A172 (cell line): Measurements from ENCODE around the gene MYO3A. TPM values are rescaled to one million over a fixed set of nuclear protein-coding genes. Genes with fewer than 3 reads are reported as not detected.
"Not testable (repeated sequence)": the region's sequence is repeated elsewhere in the genome, so short reads cannot be mapped to it uniquely, and the experiment has no call there.

Source experiments
- DNase-seq: peaks from one replicate; pipeline ENCODE4 v3.0.0-alpha.2; 2015; ENCODE audit warnings: low spot score
- total RNA-seq: library from RNA; depleted of rRNA; stranded (reverse); fragments of >200 nt; shearing (Covaris generic); gene quantifications from 2 replicates; pipeline ENCODE4 v1.2.3, GENCODE V29; 2014

The MYO3A gene
- total RNA-seq, 1 experiment from 2014 or later, result not detected

DNA sequence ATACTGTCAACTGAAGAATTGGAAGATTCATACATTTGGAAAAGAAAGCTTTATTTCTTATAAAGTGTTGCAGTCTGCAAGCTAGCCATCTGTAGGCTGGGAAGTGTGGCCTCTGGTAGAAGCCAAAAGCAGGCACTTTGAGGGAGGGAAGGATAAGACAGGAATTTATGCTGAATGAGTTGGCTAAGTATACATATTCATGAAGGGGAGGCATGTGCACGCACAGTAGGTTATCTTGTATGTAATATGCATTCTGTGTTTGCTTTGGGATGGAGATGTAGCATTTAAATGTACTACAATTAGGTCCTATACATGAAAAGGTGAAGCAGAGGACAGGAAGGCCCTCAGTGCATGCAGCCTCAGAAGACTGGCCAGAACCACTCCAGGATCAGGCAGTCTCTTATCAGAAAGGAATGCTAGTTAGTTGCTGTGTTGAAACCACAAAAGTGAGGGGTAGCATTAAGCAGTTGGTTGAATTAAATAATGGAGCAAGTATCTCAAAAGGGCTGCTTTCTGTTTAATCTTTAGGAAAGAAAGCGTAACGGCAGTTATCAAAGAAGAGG lies 40.9 kb downstream of the MYO3A start:
- no peak for DNase-seq

DNA sequence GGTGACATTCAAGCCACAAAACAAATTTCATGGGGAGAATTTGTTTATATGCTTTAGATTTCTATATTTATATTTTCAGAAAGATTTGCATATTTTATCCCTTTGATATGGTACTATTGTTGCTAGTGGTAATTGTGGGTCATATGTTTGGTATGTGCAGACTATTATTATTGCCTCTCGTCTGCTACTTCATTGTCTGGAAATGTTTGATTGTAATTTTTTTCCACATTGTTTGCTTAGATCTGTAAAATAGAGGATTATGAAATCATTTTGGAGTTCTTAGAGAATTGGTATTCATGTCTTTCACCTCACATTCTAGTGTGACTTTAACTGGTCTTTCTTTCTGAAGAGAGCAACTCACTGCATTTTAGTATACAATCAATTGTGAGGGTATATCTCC lies 44.7 kb downstream of the MYO3A start:
- no peak for DNase-seq

DNA sequence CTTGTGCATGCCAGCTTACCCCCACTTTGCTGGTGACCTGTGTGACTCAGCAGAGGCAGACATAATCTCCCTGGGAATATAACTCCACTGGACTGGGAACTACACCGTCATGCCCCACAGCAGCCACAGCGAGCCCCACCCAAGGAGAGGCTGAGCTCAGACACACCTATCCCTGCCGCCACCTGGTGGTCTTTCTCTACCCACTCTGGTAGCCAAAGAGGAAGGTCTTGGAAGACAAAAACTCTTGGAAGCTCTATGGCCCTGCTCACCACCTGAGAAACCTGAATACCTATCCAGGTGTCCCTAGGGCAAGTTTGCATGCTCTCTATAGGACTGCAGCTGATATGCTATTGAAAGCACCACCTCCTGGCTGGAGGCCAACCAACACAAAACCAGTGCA lies 48.1 kb downstream of the MYO3A start:
- DNase-seq, result no peak

DNA sequence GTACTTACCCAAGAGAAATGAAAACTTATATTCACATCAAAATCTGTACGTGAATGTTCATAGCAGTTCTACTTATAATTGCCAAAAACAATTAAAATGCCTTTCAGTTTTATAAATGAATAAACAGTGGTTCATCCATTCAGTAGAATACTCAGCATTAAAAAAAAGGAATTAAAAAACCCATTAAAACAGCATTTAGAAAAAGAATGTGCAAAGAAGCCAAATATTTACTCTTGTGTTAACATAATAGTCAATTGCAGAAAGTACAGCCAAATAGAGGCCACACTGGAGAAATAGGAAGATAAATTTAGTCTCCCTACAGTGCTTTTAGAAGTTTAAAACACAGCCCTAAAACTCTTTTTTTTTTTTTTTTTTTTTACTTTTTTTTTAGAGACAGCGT lies 54.6 kb downstream of the MYO3A start:
- no peak for DNase-seq

- DNase-seq, result no peak
Measured at GRCh38 chr10:25989951-25990350, 55.9 kb downstream of the MYO3A start.

DNA sequence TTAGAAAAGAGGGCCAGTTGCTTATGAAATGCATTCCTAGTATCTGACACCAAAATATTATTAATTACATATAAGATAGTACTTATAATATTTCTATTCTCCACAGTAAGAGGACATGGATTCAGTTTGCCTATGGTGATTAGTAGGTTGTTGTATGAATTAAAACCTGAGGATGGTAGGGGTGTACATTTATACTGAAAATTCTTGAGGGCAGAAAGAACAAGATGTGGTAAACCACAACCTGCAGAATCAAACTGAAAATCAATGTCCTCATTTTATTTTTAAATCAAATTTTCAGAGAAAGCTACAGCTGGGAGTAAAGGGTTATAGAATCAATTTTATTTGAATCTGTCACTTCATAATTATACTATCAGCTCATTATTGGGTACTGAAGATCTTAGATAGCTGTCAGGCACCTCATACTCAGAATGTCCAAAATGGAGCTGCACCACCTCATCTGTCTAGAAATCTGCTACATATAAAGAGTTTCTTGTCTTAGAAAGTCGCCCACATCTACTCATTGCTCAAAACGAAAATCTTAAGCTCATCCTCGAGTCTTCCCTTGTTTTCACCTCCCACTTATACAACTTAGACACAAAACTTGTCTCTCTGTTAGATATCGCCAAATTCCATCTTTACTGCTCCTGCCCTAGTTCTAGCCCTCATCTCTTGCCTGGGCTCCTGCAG lies 65.4 kb downstream of the MYO3A start:
- DNase-seq, result no peak

GRCh38 chr10:26000971-26001370 lies 66.9 kb downstream of the MYO3A start:
- DNase-seq, result peak; percentile 11

- not testable (repeated sequence) for DNase-seq
Measured at GRCh38 chr10:26002466-26002865, 68.4 kb downstream of the MYO3A start.

- DNase-seq, result no peak
Measured at GRCh38 chr10:26015092-26015491, 81.1 kb downstream of the MYO3A start.

- DNase-seq, result no peak
Measured at GRCh38 chr10:26022831-26023230, 88.8 kb downstream of the MYO3A start.

- DNase-seq, result no peak
Measured at GRCh38 chr10:26024303-26024702, 90.3 kb downstream of the MYO3A start.

- no peak for DNase-seq
Measured at GRCh38 chr10:26025523-26025922, 91.5 kb downstream of the MYO3A start.

DNA sequence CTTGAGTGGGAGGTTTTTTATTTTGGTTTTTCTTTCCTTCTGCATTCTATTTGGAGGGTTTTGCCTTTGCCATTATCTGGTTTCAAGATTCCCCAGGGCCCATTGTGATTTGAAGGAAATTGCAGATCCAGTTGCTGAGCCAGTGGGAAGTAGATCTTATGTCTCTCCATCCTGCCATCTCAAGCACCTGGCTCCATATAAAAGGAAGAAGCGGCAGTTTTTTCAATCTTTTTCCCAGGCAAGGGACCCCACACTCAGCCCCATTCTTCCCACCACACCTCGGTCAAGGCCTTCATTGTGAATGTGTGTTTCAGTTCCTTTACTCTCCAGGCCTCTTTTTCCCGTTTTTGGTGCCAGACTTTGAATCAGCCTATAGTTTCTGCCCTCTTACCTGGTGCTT lies 95.8 kb downstream of the MYO3A start:
- no peak for DNase-seq

- DNase-seq, result no peak
Measured at GRCh38 chr10:26031300-26031699, 97.3 kb downstream of the MYO3A start.

DNA sequence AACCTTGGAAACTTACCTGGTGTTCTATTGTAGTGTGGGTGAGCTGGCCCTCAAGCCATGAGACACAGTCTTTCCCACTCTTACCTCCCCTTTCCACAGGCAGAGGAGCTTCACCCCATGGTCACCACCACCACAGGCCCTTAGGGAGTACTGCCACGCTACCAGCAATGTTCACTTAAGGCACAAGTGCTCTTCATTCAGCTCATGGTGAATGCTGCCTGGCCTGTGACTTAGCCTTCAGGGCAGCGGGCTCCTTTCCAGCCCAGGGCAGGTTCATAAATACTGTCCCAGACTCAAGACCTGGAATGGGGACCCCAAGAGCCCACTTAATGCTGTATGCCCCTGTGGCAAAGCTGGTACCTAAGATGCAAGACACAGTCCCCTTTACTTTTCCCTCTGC lies 109.4 kb downstream of the MYO3A start:
- no peak for DNase-seq

DNA sequence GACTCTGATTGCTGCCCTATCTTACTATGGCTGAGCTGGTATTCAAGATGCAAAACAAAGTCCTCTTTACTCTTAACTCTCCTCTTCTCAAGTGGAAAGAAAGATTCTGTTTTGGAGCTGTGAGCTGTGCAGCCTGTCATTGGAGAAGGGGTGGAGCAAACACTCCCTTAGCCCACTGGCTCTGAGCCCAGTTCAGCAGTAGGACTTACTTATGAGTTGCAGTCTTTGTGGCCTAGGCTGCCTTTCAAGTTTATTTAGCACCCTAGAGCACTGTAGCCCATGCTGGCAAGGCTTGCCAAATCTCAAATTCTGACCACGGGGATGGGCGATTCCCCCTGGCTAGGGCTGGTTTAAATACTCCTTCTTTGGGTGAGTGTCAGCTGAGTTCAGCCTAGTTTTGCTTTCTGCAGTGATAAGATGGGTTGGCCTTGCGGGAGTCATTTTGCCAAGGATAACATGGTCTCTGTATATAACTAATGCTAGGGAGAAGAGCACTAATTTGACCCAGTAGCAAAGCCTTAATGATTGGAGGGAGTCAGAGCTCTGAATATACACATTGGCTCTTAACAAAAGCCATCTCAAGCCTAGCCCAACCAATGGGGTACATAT lies 110.2 kb downstream of the MYO3A start:
- no peak for DNase-seq

DNA sequence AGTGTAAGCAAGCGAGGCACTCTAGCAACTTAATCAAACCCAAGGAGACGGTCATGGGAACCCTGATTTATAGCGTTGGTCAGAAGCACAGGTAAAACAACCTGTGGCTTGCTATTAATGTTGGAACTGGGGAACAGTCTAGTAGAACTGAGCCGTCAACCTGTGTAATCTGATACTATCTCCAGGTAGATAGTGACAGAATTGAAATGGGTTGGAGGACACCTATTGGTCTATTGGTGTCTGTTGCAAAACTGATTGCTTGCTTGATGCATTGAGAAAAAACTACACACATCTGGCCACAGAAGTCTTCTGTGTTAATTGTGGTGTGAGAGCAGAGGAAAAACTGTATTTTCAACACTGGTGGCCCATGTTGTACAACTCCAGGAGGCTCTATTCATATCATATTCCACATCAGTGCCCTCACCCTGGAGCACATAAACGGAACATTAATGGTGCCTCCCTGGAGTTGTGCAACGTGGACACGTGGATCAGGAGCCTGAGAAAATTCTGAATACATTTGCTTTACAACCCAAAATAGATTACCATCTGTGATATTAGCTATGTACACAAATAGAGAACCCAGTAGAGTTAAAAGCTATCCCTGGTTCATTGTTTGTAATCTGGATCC lies 112.2 kb downstream of the MYO3A start:
- DNase-seq, result no peak

- DNase-seq, result no peak
Measured at GRCh38 chr10:26048756-26049155, 114.7 kb downstream of the MYO3A start.

DNA sequence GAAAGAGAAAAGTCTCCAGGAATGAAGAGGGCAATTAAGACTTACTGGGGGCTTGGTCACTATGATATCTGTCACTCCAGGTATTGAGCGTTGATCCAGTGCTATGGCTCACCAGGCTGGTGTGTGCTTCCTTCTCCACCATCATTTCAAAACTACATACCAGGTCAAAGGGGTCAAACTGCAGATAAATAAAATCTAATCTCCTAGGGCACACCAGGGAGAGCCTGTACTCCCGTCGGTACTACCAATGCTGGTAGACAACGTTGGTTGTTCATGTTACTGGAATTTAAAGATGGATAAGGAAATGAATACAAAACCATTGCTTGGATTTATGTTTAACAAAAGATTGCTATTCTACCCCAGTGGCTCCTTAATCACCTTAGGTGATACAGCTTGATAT lies 118.3 kb downstream of the MYO3A start:
- no peak for DNase-seq

DNA sequence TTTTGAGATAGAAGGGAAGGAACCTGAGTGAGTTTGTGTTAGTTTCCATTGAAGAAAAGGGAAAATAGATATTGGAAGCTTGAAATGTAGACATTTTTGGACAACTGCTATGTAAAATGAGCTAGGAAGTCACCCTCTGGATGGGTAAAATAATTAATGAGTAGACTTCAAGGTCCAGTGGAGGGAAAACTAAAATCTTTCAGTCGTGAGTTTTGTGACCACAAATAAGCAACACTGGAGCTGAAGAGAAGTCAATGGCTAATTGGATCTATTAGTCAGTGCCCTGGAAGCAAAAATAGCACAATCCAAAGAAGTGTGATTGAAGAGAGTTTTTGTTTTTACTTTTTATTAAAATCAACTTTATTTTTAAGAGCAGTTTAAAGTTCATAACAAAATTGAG lies 123.4 kb downstream of the MYO3A start:
- no peak for DNase-seq

DNA sequence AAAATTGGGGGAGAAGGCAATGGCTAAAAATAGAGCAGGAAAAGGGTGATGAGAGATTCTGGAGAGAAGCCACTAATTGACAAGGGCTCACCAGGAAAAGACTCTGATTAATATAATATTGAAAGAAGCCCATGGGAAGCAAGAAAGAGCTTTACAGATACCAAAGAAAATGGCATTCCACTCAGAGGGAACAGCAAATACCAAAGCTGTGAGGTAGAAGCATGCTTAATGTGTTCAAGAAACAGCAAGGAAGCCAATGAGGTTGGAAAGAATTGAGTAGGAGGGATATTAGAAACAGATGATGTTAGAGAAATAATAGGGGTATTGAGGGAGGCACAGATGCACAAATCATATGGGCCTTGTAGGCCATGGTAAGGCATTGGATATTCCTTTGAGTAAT lies 130.1 kb downstream of the MYO3A start:
- DNase-seq, result no peak

DNA sequence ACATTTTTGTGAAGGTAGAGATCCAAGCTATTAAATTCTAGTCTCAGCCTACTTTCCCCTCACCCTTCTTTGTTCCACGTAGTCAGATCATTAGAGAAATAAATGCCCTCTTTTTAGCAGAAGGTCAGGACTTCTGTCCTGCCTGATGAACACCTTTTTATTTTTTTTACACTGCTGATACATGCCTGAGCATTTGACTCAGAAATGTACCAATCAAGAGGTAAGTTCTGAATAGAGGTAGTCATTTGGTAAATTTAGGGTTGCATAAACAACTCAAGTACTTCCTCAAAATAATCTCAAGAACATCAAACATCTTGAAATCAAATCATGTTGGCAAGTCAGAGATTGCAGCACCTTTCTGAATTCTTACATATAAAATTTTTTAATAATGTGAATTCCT lies 133.7 kb downstream of the MYO3A start:
- DNase-seq, result no peak

- not testable (repeated sequence) for DNase-seq
Measured at GRCh38 chr10:26080971-26081370, 146.9 kb downstream of the MYO3A start.
